HG02870 (cell line): ENCODE data around the gene SPPL3.

Experiments
- ATAC-seq: cut with Tn5 transposase; IDR thresholded peaks from one replicate; pipeline ENCODE4 v1.9.1; 2021; ENCODE audit warnings: mild to moderate bottlenecking, moderate library complexity; ENCODE audit not compliant: unreplicated experiment

The SPPL3 gene

DNA sequence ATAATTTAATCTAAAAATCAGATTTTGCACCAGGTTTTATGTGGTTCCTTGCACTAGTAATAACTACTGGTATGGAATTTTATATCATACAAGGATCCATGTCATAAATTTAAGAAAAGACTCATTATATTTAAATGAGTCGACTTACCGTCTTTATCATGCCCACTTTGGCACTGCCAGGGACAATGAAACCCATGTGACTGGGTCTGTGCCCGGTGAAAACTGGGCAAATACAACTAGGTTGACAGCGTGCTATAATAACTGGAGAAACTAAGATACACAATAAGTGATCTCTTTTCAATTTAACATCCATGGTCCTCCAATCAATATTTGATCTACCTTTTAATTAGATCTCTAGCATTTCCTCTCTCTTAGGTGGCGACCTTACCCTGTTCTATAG lies 114.0 kb downstream of the SPPL3 start:
- no peak for ATAC-seq

DNA sequence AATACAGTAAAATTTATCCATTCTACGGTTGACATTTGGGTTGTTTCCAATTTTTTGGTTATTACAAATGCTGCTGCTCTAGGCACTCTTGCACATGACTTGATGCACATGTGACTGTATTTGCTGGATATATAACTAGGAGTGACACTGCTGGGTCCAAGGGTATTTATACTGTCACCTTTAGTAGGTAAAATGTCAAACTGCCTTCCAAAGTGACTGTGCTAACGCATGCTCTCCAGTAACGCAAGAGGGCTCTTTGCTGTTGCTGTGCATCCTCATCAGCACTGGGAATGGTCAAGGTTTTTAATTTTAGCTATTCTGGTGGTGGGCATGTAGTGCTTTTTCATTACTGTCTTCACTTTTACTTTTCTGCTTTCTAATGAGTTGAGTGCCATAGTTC lies 116.3 kb downstream of the SPPL3 start:
- ATAC-seq: no peak

DNA sequence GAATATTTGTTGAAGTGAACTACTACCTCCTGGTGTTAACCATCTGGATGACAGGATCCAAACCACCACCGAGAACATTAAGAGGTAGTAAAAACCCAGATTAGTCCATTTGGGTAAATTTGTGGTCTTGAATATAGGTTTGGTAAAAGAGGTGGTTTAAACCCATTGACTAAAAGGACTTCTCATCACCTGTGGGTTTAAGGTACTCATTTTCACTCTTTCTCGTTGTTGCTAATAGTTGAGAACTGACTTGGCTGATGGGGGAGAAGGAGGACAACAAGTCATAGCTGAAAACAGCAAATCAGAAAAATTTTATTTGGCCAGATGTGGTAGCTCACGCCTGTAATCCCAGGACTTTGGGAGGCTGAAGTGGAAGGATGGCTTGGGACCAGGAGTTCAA lies 119.4 kb downstream of the SPPL3 start:
- ATAC-seq: no peak

DNA sequence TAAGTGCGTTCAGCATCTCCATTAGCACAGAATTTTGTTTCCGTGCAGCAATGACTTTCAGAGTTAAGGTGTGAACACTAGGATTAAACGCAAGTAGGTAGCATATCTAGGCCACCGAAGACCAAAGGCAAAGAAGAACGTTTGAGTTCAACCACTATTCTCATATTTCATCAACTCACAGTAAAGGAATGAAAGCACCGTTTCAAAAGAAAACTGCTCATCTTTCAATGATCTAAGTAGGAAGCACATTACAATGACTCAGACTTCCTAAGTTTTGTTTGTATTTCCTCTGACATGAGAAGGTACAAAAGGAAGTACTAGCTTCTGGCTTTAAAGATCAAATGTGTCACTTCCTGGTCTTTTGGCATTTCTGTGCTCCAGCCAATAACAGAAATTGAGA lies 121.0 kb downstream of the SPPL3 start:
- ATAC-seq: no peak

DNA sequence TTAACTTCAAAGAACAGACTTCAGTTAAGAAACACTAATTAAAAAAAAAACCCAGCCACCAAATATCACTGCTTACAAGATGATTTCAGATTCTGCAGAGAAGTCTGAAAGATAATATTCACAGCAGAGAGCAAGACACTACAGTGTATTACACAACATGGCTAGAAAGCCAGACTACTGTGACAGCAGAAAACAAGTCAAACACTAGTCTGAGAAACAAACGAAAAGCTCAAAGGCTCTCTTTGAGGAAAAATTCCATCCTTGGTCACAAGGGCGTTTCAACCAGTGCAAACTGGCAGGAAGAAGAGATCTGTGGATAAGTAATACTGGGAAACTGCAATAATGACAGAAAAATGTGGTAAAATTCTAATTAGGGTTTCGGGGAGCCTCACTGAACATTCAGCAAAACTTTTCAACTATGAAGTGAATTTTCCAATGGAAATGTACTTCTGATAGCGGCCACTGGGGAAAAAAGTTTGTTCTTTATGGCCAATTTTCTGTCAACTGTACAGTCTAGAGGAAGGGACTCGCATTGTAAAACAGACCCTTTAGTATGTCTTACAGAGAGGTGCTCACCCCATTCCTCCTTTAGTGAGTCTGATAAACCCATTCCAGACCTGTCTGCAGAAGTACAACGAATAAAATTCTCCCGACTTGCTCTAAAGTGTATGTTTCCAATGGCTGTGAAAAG lies 128.2 kb downstream of the SPPL3 start:
- ATAC-seq: no peak

DNA sequence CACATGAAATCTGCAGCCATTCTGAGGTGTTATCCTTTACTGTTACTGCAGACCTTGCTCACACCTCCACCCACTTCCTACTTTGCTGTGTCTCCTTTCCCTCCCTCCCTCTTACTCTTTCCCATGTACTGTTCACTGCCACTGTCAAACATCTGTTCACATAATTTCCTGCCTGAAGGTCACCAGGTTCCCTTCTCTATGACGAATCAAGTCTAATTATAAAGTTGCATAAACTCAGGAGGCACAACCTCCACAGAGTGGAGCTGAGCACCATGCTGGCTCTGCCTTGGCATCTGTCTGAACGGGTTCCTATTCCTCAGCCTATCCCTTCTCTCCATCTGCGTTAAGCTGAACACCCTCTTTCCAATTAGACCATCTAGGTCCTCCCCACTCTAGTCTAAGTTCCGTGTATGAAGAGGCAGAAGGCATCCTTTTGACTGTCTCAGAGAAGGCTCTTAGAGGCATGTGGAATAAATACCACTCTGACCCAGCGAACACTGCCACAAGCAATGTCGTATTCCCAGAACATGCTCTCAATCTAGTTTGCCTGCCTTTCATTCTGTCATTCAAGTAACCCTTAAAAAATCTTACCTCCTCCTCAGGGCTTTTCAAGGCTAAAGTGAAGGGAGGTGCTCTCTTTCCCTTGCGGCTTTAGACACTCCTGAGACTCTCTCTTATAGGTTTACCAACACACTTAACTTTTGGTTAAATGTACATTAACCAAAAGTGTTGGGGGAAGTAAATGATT lies 129.8 kb downstream of the SPPL3 start:
- no peak for ATAC-seq

DNA sequence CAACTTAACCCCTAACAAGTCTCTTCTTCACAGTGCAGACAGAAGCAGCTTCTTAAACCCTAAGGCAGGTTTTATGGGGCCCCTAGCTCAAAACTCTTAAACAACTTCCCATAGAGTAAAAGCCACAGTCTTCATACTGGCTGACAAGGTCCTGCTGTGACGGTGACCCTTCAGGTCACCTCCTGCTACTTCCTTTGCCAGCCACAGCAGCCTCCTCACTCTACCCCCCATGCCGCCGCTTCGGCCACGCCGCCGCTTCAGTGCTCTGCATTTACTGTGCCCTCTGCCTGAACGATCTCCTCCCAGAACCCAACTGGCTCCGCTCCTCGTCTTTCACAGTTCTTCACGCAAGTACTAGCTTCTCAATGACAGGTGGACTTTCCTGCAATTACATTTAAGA lies 133.1 kb downstream of the SPPL3 start:
- no peak for ATAC-seq

DNA sequence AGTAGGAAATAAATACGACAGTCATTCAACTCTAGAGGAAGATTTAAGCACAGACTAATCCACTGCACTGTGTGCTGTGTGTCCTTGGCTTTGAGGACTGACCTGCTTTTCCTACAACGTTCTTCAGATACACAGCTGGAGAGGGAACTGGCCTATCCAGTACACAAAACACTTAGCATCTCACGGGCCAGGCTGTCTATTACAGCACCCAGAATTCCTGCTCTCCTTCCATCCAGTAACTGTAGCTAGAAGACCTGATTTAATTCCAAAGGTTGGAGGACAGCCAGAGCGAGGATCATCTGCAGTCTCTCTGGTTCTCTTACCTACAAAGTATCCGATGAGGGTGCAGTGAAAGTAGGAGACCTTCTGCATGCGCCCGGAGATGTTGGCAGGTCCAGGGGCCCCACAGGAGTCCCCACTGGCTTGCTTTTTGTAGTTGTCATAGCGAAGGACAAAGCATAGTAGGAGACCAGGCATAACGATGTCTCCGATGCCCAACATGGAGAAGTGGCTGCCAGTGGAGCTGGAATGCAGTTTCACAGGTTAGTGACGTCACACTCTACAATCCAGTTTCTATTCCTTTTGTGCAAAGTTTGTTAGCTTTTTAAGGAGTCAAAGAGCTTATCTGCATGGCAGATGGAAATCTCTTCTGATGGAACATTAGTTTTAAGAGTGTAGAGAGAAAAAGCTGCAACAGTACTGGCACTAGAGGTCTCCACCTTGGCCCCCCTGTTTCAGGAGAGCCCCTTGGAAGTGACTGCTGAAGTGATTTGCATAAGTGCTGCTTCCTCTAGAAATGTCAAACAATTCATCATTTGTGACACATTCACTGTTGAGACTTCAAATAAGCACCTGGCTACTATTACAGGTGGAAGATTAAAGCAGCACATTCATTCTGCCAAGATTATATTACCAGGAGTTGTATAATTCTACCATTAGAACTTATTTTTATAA lies 136.8 kb downstream of the SPPL3 start:
- no peak for ATAC-seq

DNA sequence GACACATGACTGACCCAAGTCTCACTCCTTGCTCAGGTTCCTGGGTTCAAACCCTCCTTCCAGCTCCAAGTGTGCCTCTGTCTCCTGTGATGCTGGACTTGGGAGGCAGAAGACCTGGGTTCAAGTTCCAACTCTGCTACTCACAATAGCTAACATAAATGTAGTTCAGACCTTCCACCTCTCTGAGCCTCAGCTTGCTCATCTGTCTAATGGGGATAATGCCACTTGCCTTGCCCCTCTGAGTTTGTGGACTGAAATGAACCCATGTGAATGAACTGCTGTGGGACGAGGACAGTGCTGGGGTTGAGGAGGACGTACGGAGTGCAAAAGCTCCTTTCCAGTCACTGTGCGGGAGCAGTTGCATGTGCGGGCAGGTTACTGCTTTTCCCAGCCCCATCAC lies 137.6 kb downstream of the SPPL3 start:
- no peak for ATAC-seq

DNA sequence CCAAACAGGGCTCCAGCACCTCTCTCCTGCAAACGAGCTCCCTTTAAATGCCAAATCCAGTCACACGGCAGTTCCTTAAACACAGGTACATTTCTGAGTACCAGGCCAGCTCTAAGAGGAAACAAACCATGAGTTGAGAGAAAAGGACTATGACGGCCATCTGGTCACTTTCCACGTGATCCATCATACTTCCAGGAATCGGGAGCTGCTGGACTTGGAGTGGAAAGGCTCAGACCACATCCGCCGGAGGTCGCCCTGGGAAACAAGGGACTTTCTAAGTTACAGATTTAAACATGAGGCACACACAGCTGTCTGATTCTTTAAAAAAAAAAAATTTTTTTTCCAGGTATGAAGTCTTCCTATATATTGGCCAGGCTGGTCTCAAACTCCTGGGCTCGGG lies 139.3 kb downstream of the SPPL3 start:
- no peak for ATAC-seq

DNA sequence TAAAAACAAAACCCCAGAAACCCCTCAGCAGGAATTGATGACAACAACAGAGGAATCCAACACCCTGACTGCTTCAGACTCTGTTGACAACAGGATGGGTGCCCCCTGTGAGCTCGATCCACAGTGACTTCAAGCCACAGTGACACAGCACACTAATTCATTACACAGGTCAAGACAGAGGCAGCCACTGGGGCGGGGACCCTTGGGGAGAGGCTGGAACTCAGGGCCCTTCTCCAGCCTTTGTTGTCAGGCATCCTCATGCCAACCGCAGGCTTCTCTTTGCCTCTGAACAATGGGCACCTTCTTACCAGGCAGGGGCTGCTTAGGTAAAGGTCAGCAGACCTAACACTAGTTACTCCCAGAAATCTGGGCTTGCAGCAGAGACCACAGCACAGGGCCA lies 140.9 kb downstream of the SPPL3 start:
- ATAC-seq: no peak

DNA sequence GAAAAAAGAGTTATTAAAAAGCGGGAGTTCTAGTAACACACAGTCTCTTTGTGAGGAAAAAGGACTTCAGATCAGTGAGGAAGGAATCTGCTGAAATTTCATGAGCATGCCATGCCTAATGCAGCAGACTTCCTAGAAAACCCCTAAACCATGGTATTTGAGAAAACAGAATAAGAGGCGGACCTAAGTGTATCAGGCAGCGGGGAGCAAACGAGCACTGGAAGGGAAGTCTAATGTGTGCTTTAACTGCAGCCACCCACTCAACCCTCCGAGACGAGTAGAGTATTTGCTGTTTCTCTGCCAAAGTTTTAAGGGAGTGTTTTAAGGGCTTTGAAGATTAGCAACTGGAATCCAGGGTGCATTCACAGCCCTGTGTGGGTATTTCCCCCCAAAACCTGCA lies 142.1 kb downstream of the SPPL3 start:
- no peak for ATAC-seq

DNA sequence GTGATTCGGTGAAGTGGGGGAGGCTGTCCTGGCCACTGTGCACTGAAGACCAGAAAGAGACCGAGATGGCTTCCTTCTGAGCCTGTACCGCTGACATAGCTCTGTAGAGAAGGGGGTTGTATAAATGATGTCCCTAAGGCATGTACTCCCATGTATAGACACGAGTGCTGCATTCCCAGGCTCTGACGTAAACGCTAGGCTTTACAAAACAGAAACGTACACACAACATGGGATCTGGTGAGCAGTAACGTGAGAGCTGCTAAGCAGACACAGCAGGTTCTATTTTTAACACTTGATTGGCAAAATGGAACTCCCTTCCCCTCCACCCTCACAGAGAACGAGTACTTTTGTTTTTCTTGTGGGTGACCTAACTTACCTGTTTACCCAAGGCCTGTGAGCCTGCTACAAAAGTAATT lies 142.6 kb downstream of the SPPL3 start:
- no peak for ATAC-seq

DNA sequence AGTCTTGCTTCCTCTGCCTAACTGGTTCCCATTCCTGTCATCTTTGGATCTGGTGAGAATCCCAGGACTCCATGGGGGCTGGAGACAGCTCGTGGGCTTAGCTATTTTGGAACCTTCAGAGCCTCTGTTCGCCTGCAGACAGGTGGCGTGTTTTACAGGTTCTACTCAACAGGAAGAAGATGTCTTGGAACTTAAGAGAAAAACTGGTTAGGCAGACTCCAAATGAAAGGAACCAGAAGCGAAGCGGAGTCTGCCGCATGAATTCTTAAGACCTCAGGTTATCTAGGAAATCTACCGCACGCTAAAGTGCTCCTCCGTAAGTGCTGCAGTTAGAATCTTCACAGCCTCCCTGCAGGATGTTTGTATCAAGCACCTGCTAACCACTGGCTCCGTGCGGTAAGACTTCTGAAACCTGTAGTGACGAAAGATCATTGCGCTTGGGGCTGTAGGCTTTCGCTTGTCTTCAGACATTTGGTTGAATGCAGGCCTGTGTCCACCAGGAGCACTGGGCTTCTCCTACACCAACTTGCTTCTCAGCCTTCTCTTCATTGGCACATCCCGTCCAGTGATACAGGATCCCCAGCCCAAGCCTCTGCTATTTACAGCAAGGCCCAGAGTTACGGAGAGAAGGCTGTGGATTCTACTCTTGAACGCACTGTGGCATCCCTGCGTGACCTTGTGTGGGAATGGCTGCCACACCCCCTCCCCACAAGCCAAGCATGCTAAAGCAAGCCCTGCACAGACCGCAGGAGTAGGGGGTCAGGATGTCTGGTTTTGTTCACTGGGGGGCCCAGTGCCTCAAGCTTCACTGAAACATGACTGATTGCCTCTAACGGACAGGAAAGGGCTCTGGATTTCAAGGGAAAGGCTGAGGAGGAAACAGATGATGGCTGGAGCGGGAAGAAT lies 143.6 kb downstream of the SPPL3 start:
- ATAC-seq: no peak

DNA sequence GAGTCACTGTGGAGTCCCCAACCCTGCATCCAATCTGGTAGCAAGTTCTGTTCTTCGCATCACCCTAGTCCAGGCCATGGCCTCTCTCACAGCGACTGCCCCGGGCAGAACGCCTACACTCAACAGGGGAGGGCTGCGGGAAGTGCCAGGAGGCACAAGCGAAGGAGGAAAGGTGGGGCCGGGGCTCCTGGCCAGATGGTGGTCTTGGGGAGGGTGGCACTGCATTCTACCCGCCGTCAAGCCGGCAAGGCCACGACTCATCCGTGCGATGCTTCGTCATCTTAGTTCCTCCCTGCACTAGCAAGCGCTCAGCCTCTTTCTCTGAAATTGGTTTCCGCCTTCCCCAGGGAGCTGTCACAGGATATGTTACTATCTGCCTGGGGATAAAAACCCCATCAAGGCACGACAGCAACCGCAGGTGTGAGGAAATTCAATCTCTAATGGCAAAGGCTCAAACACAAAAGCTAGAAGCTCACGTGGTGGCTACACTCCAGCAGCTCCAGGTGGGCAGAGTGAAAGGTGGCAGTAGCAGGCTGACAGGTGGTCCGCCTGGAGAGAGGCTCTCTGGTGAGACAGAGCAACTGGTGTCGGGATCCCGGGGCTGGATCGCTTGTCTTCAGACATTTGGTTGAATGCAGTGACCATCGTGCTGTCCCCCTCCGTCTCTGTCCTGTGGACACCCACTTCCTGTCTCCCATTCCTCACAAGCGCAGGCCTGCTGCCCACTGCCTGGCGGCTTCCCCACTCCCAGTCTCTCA lies 144.4 kb downstream of the SPPL3 start:
- ATAC-seq: no peak

DNA sequence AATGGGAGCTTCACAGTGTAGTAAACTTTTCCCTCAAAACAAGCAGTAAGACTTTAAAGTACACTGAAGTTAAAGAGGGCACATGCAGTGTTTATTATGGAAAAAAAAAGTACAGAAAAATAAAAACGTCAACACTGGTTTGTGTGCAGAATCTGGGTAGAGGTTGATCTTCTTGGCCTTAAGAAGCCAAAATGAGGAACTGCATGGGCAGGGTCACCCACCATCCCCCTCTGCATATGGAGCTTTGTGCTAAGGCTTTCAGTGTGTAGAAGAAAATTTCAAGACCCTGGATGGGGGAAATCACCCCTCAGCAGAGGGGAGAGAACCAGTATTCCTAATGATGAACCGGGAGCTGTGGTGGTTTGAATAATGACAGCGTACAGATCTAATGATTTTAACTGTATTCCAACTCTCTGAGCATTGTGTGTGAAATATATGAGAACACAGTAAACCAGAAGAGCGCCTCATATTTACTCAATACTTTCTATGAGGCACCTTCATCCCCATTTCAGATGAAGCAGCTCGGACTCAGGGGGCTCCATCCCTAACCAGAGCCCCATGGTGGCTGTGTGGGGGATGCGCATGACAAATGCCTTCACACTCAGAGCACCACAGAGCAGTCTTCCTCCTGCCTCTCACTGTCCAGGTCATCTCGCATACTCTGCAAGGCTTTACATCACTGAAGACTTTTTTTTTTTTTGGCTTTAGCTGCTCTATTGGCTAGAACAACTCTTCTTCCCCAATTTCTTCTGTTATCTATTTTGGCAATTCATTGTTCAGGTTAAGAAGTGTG lies 145.2 kb downstream of the SPPL3 start:
- no peak for ATAC-seq

DNA sequence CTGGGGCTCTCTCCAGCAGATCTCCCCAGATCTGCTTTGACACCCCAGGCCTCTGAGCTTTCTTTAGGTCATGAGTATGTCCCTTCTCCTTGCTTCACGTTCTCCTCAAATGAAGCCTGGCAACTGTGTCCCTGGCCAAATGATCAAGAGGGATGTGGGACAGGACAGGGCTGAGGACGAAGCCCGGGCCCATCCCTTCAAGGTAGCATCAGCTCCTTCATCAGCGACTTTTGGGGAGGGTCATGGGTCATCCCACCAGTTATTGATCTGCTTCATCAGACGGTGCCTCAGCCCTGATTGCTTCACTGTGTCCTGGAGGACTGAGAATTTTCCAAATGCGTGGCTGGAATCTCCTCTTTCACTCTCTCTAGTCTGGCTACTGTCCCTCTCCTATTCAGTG lies 146.2 kb downstream of the SPPL3 start:
- ATAC-seq: no peak

DNA sequence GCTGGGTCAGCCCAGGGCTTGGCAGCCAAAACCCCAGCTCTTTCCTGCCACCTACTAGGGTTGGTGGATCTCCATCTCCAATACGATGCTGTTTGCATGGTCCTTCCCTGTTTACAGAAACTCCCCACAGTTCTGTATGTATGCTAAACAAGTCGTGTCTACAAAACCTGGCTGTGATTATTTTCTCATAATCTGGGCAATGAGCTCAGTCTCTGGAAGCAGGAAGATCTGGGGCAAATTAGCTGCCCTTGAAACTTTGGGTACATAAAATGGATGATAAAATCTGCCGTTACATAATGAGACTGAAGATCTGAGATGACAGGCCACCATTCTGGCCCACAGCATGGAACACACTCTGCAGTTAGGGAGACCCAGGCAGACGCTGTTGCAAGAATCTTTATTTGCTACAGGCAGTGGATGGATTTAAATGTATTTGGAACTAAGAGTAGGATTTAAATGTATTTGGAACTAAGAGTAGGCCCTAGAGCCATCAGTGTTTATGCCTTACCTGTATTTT lies 146.9 kb downstream of the SPPL3 start:
- ATAC-seq: no peak

DNA sequence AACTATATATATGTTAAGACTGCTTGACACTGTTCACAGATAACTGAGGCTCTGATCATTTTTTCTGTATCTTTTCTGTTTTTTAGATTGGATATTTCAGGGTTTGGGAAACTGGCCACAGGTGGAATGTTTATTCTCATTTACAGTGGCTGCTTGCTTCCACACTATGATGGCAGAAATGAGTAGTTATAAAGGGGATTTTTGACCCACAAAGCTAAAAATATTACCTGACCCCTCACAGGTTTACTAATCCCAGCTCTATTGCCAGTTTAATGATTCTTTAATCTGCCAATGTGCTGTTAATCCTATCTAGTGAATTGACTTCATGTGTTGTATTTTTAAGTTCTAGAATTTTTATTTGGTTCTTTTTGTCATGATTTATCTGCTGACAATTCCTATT lies 148.9 kb downstream of the SPPL3 start:
- no peak for ATAC-seq
